Liver (tissue), 9 donors: ENCODE data around the gene QKI. TPM values are rescaled to one million over a fixed set of nuclear protein-coding genes. Genes with fewer than 3 reads are reported as not detected.

ENCODE experiments used
- DNase-seq: peaks from one replicate; pipeline ENCODE4 v3.0.0-alpha.2; 2017; ENCODE audit warnings: low spot score
- H3K27ac ChIP-seq, 2 donors: one replicate each; pipeline ENCODE4 v1.7.0; 2013; ENCODE audit warnings: inconsistent platforms in 2 of 2, low read length in 2 of 2, control low read depth in 1 of 2, low read depth in 1 of 2, mild to moderate bottlenecking in 1 of 2
- H3K27me3 ChIP-seq, 4 donors: one replicate each; pipeline versions ENCODE4 v1.6.1 to v1.7.0; 2013; ENCODE audit warnings: low read length in 3 of 4, inconsistent platforms in 1 of 4, mild to moderate bottlenecking in 1 of 4, moderate library complexity in 1 of 4; ENCODE audit not compliant: control insufficient read depth in 4 of 4, insufficient read depth in 4 of 4
- H3K36me3 ChIP-seq, 4 donors: one replicate each; pipeline versions ENCODE4 v1.6.1 to v1.7.0; 2013; ENCODE audit warnings: low read length in 3 of 4, mild to moderate bottlenecking in 3 of 4, low read depth in 1 of 4, moderate library complexity in 1 of 4; ENCODE audit not compliant: control insufficient read depth in 4 of 4, insufficient read depth in 3 of 4
- H3K4me1 ChIP-seq, 4 donors: one replicate each; pipeline versions ENCODE4 v1.6.1 to v1.7.0; 2013; ENCODE audit warnings: low read length in 3 of 4, mild to moderate bottlenecking in 3 of 4, moderate library complexity in 1 of 4; ENCODE audit not compliant: control insufficient read depth in 4 of 4, insufficient read depth in 4 of 4
- H3K4me3 ChIP-seq, 3 donors: one replicate each; pipeline versions ENCODE4 v1.6.1 to v1.7.0; 2013; ENCODE audit warnings: low read length in 3 of 3, control low read depth in 1 of 3, low read depth in 1 of 3, mild to moderate bottlenecking in 1 of 3
- H3K9ac ChIP-seq, 2 donors: one replicate each; pipeline ENCODE4 v1.7.0; 2013; ENCODE audit warnings: low read length in 2 of 2, mild to moderate bottlenecking in 2 of 2, moderate library complexity in 2 of 2, control low read depth in 1 of 2, low read depth in 1 of 2
- H3K9me3 ChIP-seq, 4 donors: one replicate each; pipeline versions ENCODE4 v1.6.1 to v1.7.0; 2013; ENCODE audit warnings: low read length in 3 of 4; ENCODE audit not compliant: control insufficient read depth in 4 of 4
- EGR1 ChIP-seq, 2 donors: IDR thresholded peaks; 2 replicates each; pipeline ENCODE4 v1.6.1; 2016 to 2018; ENCODE audit warnings: antibody characterized with exemption in 2 of 2, low read depth in 2 of 2
- FOXA2 ChIP-seq: IDR thresholded peaks from 2 replicates; pipeline ENCODE4 v1.6.1; 2016; ENCODE audit warnings: antibody characterized with exemption
- GABPA ChIP-seq, 2 donors: IDR thresholded peaks in 1 of 2; conservative IDR thresholded peaks in 1 of 2; 2 replicates each; pipeline ENCODE4 v1.6.1; 2016; ENCODE audit warnings: antibody characterized with exemption in 2 of 2, mild to moderate bottlenecking in 1 of 2, moderate library complexity in 1 of 2
- HNF4G ChIP-seq: IDR thresholded peaks from 2 replicates; pipeline ENCODE4 v1.6.1; 2016; ENCODE audit warnings: antibody characterized with exemption
- RAD21 ChIP-seq, 2 donors: IDR thresholded peaks; 2 replicates each; pipeline ENCODE4 v1.6.1; 2016; ENCODE audit warnings: antibody characterized with exemption in 2 of 2, mild to moderate bottlenecking in 2 of 2
- TAF1 ChIP-seq: conservative IDR thresholded peaks from 2 replicates; pipeline ENCODE4 v1.6.1; 2016; ENCODE audit warnings: antibody characterized with exemption, mild to moderate bottlenecking
- whole genome bisulfite sequencing: extraction: QIAGEN DNeasy Blood & Tissue Kit; methylation state at CpG from one replicate; pipeline ENCODE4 v1.1.7; 2013; 5-methylcytosine and 5-hydroxymethylcytosine counted together
- polyA plus RNA-seq, 2 donors: library from polyadenylated mRNA; stranded (reverse) in 1 of 2; unstranded in 1 of 2; fragments of 200-250 nt in 1 of 2; fragments of >200 nt in 1 of 2; fragmentation: Nextera tagmentation in 1 of 2; extraction: Ambion mirVana in 1 of 2; gene quantifications; one replicate each; pipeline versions ENCODE4 v1.2.1 to v1.2.3, GENCODE V29; 2013 to 2015
- total RNA-seq, 2 donors: library from RNA; depleted of rRNA; stranded (reverse); fragments of >200 nt; gene quantifications; one replicate each; pipeline ENCODE4 v1.2.3, GENCODE V29; 2014
- TF ChIP-seq, protein P1 (sequence below): IDR thresholded peaks from 2 replicates; pipeline ENCODE4 v1.6.1; 2016; ENCODE audit warnings: antibody characterized with exemption
- TF ChIP-seq, protein P2 (sequence below): fragments of 150-350 bp; IDR thresholded peaks from 2 replicates; pipeline ENCODE4 v1.5.1; 2017; ENCODE audit warnings: improper control_type of control experiment, low read depth, low read length; ENCODE audit not compliant: missing input control
- TF ChIP-seq, protein P3 (sequence below): IDR thresholded peaks from 2 replicates; pipeline ENCODE4 v1.6.1; 2016; ENCODE audit warnings: antibody characterized with exemption, mild to moderate bottlenecking
- donor health status: healthy.
- donor health status: healthy.
- donor health status: healthy.
- donor health status: healthy.
- donor health status: healthy.

QKI gene
- total and polyA plus RNA-seq, 4 donors: 22.7 to 97.0 (median 56.3) TPM

DNA sequence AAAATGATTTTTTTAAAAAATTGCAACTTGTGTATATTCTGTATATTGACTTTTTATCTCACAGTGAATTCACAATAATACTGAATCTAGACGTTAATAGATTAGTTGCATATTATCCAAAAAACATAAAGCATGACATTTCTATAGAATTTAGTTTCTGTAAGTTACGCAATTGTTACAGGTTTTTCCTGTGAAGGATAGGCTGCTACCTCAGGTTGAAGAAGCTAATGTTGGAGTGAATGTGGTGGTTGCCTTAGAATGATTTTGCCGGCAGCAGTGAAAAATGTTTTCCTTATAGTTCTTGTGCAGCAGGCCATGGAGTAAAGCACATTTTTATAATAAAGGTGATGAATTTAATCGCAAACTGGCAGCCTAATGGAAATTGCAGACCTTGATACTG lies 20.5 kb downstream of the QKI start:
- 88% methylated on average over 4 of the region's 4 CpGs for WGBS
- Histone ChIP-seq H3K9me3 (no peaks in the 10 kb centered on the region), H3K36me3 (no peaks in the 10 kb centered on the region), H3K27ac (no peak overlapping the region), H3K4me3 (no peak overlapping the region), H3K27me3 (no peaks in the 10 kb centered on the region), H3K9ac (no peak overlapping the region), H3K4me1 (peaks cover 5 to 33% (median 15%) of the 10 kb centered on the region in 4 donors)
- TF ChIP-seq, protein P1, sequence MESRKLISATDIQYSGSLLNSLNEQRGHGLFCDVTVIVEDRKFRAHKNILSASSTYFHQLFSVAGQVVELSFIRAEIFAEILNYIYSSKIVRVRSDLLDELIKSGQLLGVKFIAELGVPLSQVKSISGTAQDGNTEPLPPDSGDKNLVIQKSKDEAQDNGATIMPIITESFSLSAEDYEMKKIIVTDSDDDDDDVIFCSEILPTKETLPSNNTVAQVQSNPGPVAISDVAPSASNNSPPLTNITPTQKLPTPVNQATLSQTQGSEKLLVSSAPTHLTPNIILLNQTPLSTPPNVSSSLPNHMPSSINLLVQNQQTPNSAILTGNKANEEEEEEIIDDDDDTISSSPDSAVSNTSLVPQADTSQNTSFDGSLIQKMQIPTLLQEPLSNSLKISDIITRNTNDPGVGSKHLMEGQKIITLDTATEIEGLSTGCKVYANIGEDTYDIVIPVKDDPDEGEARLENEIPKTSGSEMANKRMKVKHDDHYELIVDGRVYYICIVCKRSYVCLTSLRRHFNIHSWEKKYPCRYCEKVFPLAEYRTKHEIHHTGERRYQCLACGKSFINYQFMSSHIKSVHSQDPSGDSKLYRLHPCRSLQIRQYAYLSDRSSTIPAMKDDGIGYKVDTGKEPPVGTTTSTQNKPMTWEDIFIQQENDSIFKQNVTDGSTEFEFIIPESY: no peak
- TF ChIP-seq HNF4G (no peak), GABPA (IDR thresholded peaks at IDR 0.05 in 1 of 2, conservative IDR thresholded peaks at IDR 0.05 in 1 of 2) (no peak), RAD21 (IDR thresholded peaks at IDR 0.05) (no peak), EGR1 (IDR thresholded peaks at IDR 0.05; ENCODE audit: low read depth in 2 of 2) (no peak), FOXA2 (no peak), TAF1 (no peak)
- TF ChIP-seq, protein P2, sequence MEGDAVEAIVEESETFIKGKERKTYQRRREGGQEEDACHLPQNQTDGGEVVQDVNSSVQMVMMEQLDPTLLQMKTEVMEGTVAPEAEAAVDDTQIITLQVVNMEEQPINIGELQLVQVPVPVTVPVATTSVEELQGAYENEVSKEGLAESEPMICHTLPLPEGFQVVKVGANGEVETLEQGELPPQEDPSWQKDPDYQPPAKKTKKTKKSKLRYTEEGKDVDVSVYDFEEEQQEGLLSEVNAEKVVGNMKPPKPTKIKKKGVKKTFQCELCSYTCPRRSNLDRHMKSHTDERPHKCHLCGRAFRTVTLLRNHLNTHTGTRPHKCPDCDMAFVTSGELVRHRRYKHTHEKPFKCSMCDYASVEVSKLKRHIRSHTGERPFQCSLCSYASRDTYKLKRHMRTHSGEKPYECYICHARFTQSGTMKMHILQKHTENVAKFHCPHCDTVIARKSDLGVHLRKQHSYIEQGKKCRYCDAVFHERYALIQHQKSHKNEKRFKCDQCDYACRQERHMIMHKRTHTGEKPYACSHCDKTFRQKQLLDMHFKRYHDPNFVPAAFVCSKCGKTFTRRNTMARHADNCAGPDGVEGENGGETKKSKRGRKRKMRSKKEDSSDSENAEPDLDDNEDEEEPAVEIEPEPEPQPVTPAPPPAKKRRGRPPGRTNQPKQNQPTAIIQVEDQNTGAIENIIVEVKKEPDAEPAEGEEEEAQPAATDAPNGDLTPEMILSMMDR: no peak
- DNase-seq: no peak

DNA sequence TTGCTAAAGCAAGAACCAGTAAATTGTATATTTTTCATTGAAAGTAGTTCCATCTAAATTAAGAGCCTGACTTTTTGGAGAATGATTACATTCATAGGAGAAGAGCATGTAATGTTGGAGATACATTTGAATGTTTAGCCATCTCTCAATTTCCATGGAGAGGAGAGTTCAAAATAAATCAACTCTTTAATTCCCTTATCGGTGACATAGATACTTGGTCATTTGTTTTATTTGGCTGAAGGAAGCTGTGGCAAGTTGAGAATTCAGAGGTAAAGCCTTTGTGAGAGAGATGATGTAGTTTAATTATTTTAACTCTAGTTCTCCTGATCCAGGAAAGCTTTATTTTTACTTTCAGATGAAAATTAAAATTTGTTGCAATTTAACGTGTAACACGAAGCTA lies 22.3 kb downstream of the QKI start:
- WGBS: 91% methylated on average over 3 of the region's 3 CpGs

More for the DNA sequence above, 22.3 kb downstream of the QKI start:
- Histone ChIP-seq H3K4me3 (no peak overlapping the region), H3K4me1 (peaks cover 8 to 43% (median 21%) of the 10 kb centered on the region in 4 donors), H3K27ac (no peak overlapping the region), H3K9me3 (no peaks in the 10 kb centered on the region), H3K36me3 (no peaks in the 10 kb centered on the region), H3K27me3 (no peaks in the 10 kb centered on the region), H3K9ac (no peak overlapping the region)
- no peak for DNase-seq
- TF ChIP-seq FOXA2: no peak
- TF ChIP-seq, protein P3, sequence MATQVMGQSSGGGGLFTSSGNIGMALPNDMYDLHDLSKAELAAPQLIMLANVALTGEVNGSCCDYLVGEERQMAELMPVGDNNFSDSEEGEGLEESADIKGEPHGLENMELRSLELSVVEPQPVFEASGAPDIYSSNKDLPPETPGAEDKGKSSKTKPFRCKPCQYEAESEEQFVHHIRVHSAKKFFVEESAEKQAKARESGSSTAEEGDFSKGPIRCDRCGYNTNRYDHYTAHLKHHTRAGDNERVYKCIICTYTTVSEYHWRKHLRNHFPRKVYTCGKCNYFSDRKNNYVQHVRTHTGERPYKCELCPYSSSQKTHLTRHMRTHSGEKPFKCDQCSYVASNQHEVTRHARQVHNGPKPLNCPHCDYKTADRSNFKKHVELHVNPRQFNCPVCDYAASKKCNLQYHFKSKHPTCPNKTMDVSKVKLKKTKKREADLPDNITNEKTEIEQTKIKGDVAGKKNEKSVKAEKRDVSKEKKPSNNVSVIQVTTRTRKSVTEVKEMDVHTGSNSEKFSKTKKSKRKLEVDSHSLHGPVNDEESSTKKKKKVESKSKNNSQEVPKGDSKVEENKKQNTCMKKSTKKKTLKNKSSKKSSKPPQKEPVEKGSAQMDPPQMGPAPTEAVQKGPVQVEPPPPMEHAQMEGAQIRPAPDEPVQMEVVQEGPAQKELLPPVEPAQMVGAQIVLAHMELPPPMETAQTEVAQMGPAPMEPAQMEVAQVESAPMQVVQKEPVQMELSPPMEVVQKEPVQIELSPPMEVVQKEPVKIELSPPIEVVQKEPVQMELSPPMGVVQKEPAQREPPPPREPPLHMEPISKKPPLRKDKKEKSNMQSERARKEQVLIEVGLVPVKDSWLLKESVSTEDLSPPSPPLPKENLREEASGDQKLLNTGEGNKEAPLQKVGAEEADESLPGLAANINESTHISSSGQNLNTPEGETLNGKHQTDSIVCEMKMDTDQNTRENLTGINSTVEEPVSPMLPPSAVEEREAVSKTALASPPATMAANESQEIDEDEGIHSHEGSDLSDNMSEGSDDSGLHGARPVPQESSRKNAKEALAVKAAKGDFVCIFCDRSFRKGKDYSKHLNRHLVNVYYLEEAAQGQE: no peak
- TF ChIP-seq, protein P1: no peak
